Epithelial cell of proximal tubule (primary cell): Measurements from ENCODE around the gene MANSC1. TPM values are rescaled to one million over a fixed set of nuclear protein-coding genes. Genes with fewer than 3 reads are reported as not detected.
"Not testable (repeated sequence)": the region's sequence is repeated elsewhere in the genome, so short reads cannot be mapped to it uniquely, and the experiment has no call there.

Experiments
- DNase-seq: peaks from one replicate; pipeline ENCODE4 v3.0.0-alpha.2; 2011; ENCODE audit warnings: low read depth
- H3K4me3 ChIP-seq: 2 replicates; pipeline ENCODE4 v1.5.1; 2011; ENCODE audit warnings: low read depth, mild to moderate bottlenecking, low read length
- CTCF ChIP-seq: conservative IDR thresholded peaks from 2 replicates; pipeline ENCODE4 v1.5.1; 2012; ENCODE audit warnings: low read depth, mild to moderate bottlenecking, low read length
- total RNA-seq: library from RNA; depleted of rRNA; stranded (reverse); fragments of >200 nt; gene quantifications from 2 replicates; pipeline ENCODE4 v1.2.3, GENCODE V29; 2015

Gene MANSC1
- total RNA-seq, 1 donor from 2014 or later: 10.6 TPM

DNA sequence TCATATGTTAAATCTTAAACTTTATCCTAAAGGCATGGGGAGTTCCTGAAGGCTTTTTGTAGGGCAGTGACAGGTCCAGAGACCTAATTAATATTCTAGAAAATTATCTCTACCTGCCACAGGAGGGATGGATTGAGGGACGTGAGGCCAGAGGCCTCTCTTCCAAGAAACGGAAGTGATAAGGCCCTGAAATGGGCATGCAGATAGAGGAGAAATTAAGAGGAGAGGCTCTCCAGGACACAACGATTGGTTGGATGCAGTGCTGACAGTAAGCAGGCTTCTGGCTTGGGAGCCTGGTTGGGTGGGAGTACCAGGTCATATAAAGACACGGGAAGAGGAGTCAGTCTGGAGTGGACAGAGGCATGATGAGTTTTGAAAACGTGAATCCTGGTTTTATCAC lies 3.8 kb upstream of the MANSC1 start:
- TF ChIP-seq CTCF: no peak
- no peak overlapping the region for H3K4me3 ChIP-seq
- DNase-seq: no peak

DNA sequence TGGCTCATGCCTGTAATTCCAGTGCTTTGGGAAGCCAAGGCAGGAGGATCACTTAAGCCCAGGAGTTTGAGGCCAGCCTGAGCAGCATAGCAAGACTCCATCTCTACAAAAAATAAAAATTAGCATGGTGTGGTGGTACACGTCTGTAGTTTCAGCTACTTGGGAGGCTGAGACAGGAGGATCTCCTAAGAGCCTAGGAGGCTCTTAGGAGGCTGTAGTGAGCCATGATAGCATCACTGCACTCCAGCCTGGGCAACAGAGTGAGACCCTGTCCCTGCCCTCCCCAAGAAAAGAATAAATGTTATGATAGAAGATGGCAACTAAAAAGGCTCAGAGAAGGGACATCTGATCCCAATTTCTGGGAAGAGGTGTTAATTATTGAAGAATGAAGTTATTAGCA lies 3.2 kb upstream of the MANSC1 start:
- no peak for DNase-seq
- H3K4me3 ChIP-seq: no peak overlapping the region
- TF ChIP-seq CTCF: no peak

DNA sequence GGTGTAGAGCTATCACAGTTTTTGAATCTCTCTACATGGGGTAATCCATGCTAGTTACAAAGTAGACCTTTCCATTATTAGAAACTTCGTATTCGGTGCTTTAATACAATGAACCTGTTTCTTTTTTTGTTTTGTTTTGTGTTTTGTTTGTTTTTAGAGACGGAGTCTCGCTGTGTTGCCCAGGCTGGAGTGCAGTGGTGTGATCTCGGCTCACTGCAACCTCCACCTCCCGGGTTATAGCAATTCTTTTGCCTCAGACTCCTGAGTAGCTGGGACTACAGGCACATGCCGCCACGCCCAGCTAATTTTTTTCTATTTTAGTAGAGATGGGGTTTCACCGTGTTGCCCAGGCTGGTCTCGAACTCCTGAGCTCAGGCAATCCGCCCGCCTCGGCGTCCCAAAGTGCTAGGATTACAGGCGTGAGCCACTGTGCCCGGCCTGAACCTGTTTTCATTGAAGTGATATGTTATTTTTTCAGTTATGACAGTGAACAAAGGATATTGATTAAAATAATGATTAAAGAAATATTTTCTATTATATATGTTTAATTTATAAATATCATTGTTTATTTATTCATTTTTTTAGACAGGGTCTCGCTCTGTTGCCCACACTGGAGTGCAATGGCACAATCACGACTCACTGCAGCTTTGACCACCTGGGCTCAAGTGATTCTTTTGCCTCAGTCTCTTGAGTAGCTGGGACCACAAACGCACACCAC lies 1.6 kb upstream of the MANSC1 start:
- H3K4me3 ChIP-seq, DNase-seq: not testable (repeated sequence)

DNA sequence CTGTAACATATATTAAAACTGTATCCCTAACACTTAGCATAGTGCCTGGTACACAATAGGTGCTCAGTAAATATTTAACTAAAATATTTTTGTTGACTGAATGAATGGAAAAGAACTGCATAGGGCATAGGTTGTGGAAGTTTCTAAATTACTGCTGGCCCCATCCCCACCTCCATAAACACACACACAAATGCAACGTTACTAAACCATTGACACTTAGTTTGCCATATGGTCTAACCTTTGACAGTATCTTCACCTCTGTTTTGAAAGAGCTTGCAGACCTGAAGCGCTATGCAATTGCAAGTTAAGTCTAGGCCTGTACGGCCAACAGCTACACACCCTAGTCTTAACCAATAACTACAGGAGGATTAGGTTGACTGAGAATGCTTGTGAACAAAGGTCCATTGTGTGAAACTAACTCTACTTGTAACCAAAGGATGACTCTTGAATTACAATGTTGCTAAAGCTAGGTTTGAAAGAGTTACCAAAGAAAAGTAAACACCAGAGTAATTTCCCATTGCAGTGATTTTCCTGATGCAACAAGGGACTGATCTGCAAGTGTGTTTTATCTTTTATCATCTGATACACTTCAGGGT lies 924 bp upstream of the MANSC1 start:
- no peak overlapping the region for H3K4me3 ChIP-seq
- TF ChIP-seq CTCF: no peak
- DNase-seq: no peak

GRCh38 chr12:12338527-12339168 lies 11.4 kb downstream of the MANSC1 start:
- no peak overlapping the region for H3K4me3 ChIP-seq
- DNase-seq: no peak

GRCh38 chr12:12336511-12336910 lies 13.5 kb downstream of the MANSC1 start:
- DNase-seq: no peak
- no peak overlapping the region for H3K4me3 ChIP-seq
- no peak for TF ChIP-seq CTCF

More at GRCh38 chr12:12338527-12339168, 11.4 kb downstream of the MANSC1 start:
- TF ChIP-seq CTCF: no peak

GRCh38 chr12:12336049-12336411 lies 14.0 kb downstream of the MANSC1 start:
- no peak for DNase-seq
- no peak for TF ChIP-seq CTCF
- no peak overlapping the region for H3K4me3 ChIP-seq
